H9 (cell line): ENCODE measurements around the gene TMCC1. TPM values are rescaled to one million over a fixed set of nuclear protein-coding genes. Genes with fewer than 3 reads are reported as not detected.

Source experiments
- DNase-seq: peaks from one replicate; pipeline ENCODE4 v3.0.0-alpha.2; 2017
- H2AFZ ChIP-seq: one replicate; pipeline ENCODE4 v1.6.1; 2013; ENCODE audit warnings: mild to moderate bottlenecking, low read length, control low read depth, moderate library complexity
- H2AK5ac ChIP-seq: 2 replicates; pipeline ENCODE4 v1.6.1; 2013; ENCODE audit warnings: low read length, control low read depth, mixed read lengths; ENCODE audit not compliant: insufficient read length
- H2BK120ac ChIP-seq: one replicate; pipeline ENCODE4 v1.6.1; 2013; ENCODE audit warnings: low read depth, mild to moderate bottlenecking, low read length, control low read depth, inconsistent platforms; ENCODE audit not compliant: poor library complexity, severe bottlenecking
- H2BK12ac ChIP-seq: 2 replicates; pipeline ENCODE4 v1.6.1; 2013; ENCODE audit warnings: low read length, control low read depth, mixed read lengths, low read depth; ENCODE audit not compliant: insufficient read length
- H2BK15ac ChIP-seq: 2 replicates; pipeline ENCODE4 v1.6.1; 2013; ENCODE audit warnings: low read depth, low read length, control low read depth
- H2BK20ac ChIP-seq: one replicate; pipeline ENCODE4 v1.6.1; 2013; ENCODE audit warnings: low read depth, mild to moderate bottlenecking, low read length, control low read depth, inconsistent platforms; ENCODE audit not compliant: poor library complexity, severe bottlenecking
- H2BK5ac ChIP-seq: 2 replicates; pipeline ENCODE4 v1.6.1; 2013; ENCODE audit warnings: low read length, control low read depth, mixed read lengths; ENCODE audit not compliant: insufficient read length
- H3K14ac ChIP-seq: 2 replicates; pipeline ENCODE4 v1.6.1; 2013; ENCODE audit warnings: low read length, control low read depth; ENCODE audit not compliant: insufficient read depth
- H3K18ac ChIP-seq: 2 replicates; pipeline ENCODE4 v1.6.1; 2013; ENCODE audit warnings: low read depth, mild to moderate bottlenecking, mixed read lengths, low read length, control low read depth; ENCODE audit not compliant: insufficient read length
- H3K23ac ChIP-seq: 2 replicates; pipeline ENCODE4 v1.6.1; 2013; ENCODE audit warnings: low read length, control low read depth, mixed read lengths, low read depth; ENCODE audit not compliant: insufficient read length
- H3K23me2 ChIP-seq: 2 replicates; pipeline ENCODE4 v1.6.1; 2013; ENCODE audit warnings: low read depth, mild to moderate bottlenecking, mixed read lengths, low read length, control low read depth; ENCODE audit not compliant: insufficient read length, poor library complexity, severe bottlenecking
- H3K27ac ChIP-seq: 2 replicates; pipeline ENCODE4 v1.5.1; 2013; ENCODE audit warnings: low read length, control low read depth, mixed read lengths, low read depth; ENCODE audit not compliant: insufficient read length
- H3K27me3 ChIP-seq: 2 replicates; pipeline ENCODE4 v1.6.1; 2013; ENCODE audit warnings: low read length, control low read depth, inconsistent platforms; ENCODE audit not compliant: insufficient read depth
- H3K4ac ChIP-seq: 2 replicates; pipeline ENCODE4 v1.6.1; 2013; ENCODE audit warnings: low read depth, mild to moderate bottlenecking, control low read depth, inconsistent platforms, low read length, moderate library complexity
- H3K4me1 ChIP-seq: 2 replicates; pipeline ENCODE4 v1.6.1; 2013; ENCODE audit warnings: low read length, control low read depth, inconsistent platforms; ENCODE audit not compliant: insufficient read depth
- H3K4me2 ChIP-seq: 2 replicates; pipeline ENCODE4 v1.6.1; 2013; ENCODE audit warnings: low read length, control low read depth, mixed read lengths; ENCODE audit not compliant: insufficient read length, insufficient read depth
- H3K56ac ChIP-seq: 2 replicates; pipeline ENCODE4 v1.6.1; 2013; ENCODE audit warnings: low read depth, mild to moderate bottlenecking, mixed read lengths, low read length, control low read depth; ENCODE audit not compliant: insufficient read length
- H3K79me1 ChIP-seq: 2 replicates; pipeline ENCODE4 v1.6.1; 2013; ENCODE audit warnings: low read depth, mild to moderate bottlenecking, moderate library complexity, low read length, control low read depth, inconsistent platforms; ENCODE audit not compliant: insufficient read depth, poor library complexity, severe bottlenecking
- H3K79me2 ChIP-seq: 2 replicates; pipeline ENCODE4 v1.6.1; 2013; ENCODE audit warnings: low read length, control low read depth, inconsistent platforms; ENCODE audit not compliant: insufficient read depth
- H3K9ac ChIP-seq: 2 replicates; pipeline ENCODE4 v1.6.1; 2013; ENCODE audit warnings: low read length, control low read depth, mixed read lengths; ENCODE audit not compliant: insufficient read length; ENCODE audit errors: extremely low read depth
- H3K9me3 ChIP-seq: one replicate; pipeline ENCODE4 v1.6.1; 2013; ENCODE audit warnings: low read depth, low read length, inconsistent platforms; ENCODE audit not compliant: control insufficient read depth
- H3T11ph ChIP-seq: one replicate; pipeline ENCODE4 v1.6.1; 2013; ENCODE audit warnings: mild to moderate bottlenecking, low read length, control low read depth, inconsistent platforms
- H4K20me1 ChIP-seq: one replicate; pipeline ENCODE4 v1.6.1; 2013; ENCODE audit not compliant: control insufficient read depth, insufficient read length, insufficient read depth
- H4K5ac ChIP-seq: 2 replicates; pipeline ENCODE4 v1.6.1; 2013; ENCODE audit warnings: low read depth, mild to moderate bottlenecking, mixed read lengths, low read length, control low read depth; ENCODE audit not compliant: insufficient read length
- H4K8ac ChIP-seq: replicated peaks from 2 replicates; pipeline ENCODE4 v1.6.1; 2013; ENCODE audit warnings: low read length, control low read depth, mixed read lengths, low read depth; ENCODE audit not compliant: insufficient read length
- H4K91ac ChIP-seq: 2 replicates; pipeline ENCODE4 v1.6.1; 2013; ENCODE audit warnings: low read depth, mild to moderate bottlenecking, moderate library complexity, mixed read lengths, low read length, control low read depth; ENCODE audit not compliant: insufficient read length
- H3K27ac Mint-ChIP-seq, 3 experiments: 2 replicates in 2 of 3; 3 replicates in 1 of 3; pipeline ENCODE4 v1.8.0; 2020 to 2021; ENCODE audit warnings: mixed read lengths in 3 of 3, mild to moderate bottlenecking in 1 of 3, moderate library complexity in 1 of 3
- H3K27me3 Mint-ChIP-seq: 2 replicates; pipeline ENCODE4 v1.8.0; 2021; ENCODE audit warnings: low read depth, mild to moderate bottlenecking, moderate library complexity, mixed read lengths
- H3K36me3 Mint-ChIP-seq, 3 experiments: 2 replicates in 2 of 3; 3 replicates in 1 of 3; pipeline ENCODE4 v1.8.0; 2020 to 2021; ENCODE audit warnings: low read depth in 3 of 3, mixed read lengths in 3 of 3; ENCODE audit not compliant: insufficient read depth in 1 of 3
- H3K4me1 Mint-ChIP-seq, 2 experiments: 2 replicates each; pipeline ENCODE4 v1.8.0; 2020; ENCODE audit warnings: mixed read lengths in 2 of 2
- H3K4me3 Mint-ChIP-seq, 2 experiments: 2 replicates in 1 of 2; 3 replicates in 1 of 2; pipeline ENCODE4 v1.8.0; 2020 to 2021; ENCODE audit warnings: mild to moderate bottlenecking in 2 of 2, mixed read lengths in 2 of 2, moderate library complexity in 1 of 2
- H3K9me3 Mint-ChIP-seq, 2 experiments: 2 replicates in 1 of 2; 3 replicates in 1 of 2; pipeline ENCODE4 v1.8.0; 2020; ENCODE audit warnings: mild to moderate bottlenecking in 2 of 2, mixed read lengths in 2 of 2, moderate library complexity in 1 of 2
- CTCF ChIP-seq: fragments of 200-600 bp; sonication (generic); conservative IDR thresholded peaks from 3 replicates; pipeline ENCODE4 v1.8.0; 2021; ENCODE audit warnings: antibody characterized with exemption, mild to moderate bottlenecking
- WGBS: extraction: QIAGEN DNeasy Blood & Tissue Kit; methylation state at CpG from one replicate; pipeline ENCODE4 v1.1.7; 2013; ENCODE audit warnings: missing lambda C conversion rate, low lambda C conversion rate, mixed read lengths; ENCODE audit not compliant: insufficient read length; ENCODE audit errors: extremely low coverage; 5-methylcytosine and 5-hydroxymethylcytosine counted together
- total RNA-seq: library from RNA; stranded (reverse); gene quantifications from 2 replicates; pipeline ENCODE4 v1.2.1, GENCODE V29; 2021

TMCC1 gene
- total RNA-seq, 1 experiment from 2014 or later: 24.4 TPM

DNA sequence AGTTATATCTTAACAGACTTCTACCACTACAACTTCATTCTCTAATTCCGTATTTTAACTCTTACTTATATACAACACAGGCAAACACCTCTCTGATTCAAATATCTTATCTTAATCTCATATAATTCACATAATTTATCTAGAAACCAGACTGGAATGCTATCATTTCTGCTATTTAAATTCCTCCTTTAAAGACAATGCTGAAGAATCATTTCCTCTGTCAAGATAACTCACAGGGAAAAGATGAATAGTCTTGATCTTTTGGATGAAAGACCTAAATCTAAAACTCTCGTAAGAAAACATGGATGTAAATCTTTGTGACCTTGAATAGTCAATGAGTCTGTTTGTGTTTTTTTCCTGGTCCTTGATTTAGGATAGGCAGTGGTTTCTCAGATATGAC lies 151.7 kb downstream of the TMCC1 start:
- Histone ChIP-seq H3K9me3 (no peaks in the 10 kb centered on the region), H3K27me3 (no peaks in the 10 kb centered on the region), H3K23me2 (no peaks in the 10 kb centered on the region), H3K4ac (no peak overlapping the region), H3K18ac (no peak overlapping the region), H3K4me2 (no peak overlapping the region), H3K9ac (no peak overlapping the region), H2BK120ac (no peak overlapping the region), H2BK12ac (no peak overlapping the region), H2BK20ac (no peak overlapping the region), H3K79me1 (no peaks in the 10 kb centered on the region), H3T11ph (no peak overlapping the region), H3K79me2 (no peaks in the 10 kb centered on the region), H2BK15ac (no peak overlapping the region), H3K23ac (no peak overlapping the region), H4K20me1 (no peaks in the 10 kb centered on the region), H3K4me1 (no peaks in the 10 kb centered on the region; the same call in 1 of the 2 replicates), H2AFZ (no peak overlapping the region), H3K14ac (no peak overlapping the region), H3K56ac (no peak overlapping the region), H2BK5ac (no peak overlapping the region), H3K27ac (no peak overlapping the region), H4K5ac (no peak overlapping the region), H4K91ac (no peak overlapping the region), H2AK5ac (no peak overlapping the region), H4K8ac (no peak overlapping the region)
- 100% methylated on average over 1 of the region's 2 CpGs for WGBS
- no peaks in the 10 kb centered on the region for H3K36me3 Mint-ChIP-seq
- H3K27me3 Mint-ChIP-seq: no peaks in the 10 kb centered on the region
- no peak overlapping the region for H3K4me3 Mint-ChIP-seq
- H3K27ac Mint-ChIP-seq: no peak overlapping the region
- no peak for DNase-seq
- no peak for TF ChIP-seq CTCF
- peaks cover 8 to 9% of the 10 kb centered on the region in 2 experiments; a peak in 3 of 4 replicates for H3K4me1 Mint-ChIP-seq
- H3K9me3 Mint-ChIP-seq: no peaks in the 10 kb centered on the region
